ENCODE data around the gene ZNF546.
A peak's percentile ranks its signal among the peaks of the same experiment; 100 is the strongest.
"Not testable (repeated sequence)": the region's sequence is repeated elsewhere in the genome, so short reads cannot be mapped to it uniquely, and the experiment has no call there.

ZNF546 gene

DNA sequence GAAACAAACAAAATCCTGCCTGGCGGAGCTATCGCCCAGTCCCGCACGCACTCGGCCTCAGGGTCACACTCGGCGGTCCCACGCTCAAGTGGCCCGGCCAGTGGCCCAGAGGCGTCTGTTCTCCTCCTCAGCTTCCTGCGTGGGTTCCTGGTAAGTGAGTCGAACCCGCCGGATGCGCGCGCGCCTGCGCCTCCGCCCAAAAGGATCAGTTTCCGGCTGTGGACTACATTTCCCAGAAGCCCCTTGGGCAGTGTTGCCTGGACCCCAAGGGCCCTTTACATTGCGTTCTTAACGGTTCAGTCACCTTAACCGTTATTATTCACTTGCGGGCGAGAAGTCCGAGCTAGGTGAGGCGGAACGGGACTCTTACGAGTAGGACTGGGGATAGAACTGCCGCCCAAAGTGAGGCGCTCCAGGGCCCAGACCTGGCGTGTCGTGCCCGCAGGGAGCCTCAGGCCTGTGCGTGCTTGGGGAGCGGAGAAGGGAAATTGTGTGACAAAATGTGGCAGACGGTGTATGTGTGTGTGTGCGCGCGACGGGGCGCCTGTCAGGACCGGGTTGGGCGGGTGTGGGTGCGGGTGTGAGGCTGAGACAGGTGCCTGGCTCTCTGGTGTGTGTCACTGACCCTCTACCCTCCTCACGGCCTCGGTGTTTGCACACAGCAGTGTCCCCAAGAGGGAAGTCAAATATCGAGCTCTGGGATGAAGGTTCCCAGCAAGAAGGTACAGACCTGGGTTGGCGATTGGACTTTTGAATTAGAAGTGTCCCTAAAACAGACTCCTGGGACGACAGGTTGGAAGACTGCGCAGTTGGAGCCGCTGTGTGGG is at the start of gene ZNF546:
ZNF546 (plus strand) TSS at position 250 of the 827 bp plus-strand sequence. CDS start 1,267 bp downstream, outside the sequence.
- DNase-seq, result peak; percentile 70

DNA sequence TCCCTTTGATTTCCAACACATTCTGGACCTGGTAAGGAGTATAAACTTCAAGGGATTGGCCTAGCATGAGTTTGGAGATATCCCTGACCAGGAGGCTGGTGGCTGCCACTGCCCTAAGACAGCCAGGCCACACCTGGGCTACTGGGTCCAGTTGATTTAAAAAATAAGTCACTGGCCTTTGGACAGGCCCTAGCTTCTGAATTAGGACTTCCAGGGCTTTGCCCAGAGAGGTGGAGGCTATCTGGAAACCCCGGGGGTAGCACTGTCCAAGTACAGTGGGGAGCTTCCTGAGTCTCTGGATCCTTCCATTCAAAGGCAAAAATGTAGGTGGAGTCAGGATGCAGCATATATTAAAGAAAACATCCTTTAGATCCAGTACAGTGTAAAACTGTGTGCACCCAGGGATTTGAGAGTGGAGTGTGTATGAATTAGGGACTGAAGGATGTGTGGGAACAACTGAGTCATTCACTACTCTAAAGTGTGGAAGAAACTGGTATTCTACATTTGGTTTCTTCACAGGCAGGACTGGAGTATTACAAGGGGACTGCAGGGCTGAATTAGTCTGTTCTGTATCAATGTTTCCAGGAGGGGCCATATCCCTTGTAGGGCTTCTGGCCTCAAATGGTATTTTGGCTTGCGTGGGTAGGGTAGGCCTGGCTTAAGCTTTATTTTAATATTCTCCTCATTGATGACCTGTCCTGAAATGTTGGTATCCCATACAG is 47.7 kb upstream of the ZNF546 start:
- DNase-seq, result no peak

DNA sequence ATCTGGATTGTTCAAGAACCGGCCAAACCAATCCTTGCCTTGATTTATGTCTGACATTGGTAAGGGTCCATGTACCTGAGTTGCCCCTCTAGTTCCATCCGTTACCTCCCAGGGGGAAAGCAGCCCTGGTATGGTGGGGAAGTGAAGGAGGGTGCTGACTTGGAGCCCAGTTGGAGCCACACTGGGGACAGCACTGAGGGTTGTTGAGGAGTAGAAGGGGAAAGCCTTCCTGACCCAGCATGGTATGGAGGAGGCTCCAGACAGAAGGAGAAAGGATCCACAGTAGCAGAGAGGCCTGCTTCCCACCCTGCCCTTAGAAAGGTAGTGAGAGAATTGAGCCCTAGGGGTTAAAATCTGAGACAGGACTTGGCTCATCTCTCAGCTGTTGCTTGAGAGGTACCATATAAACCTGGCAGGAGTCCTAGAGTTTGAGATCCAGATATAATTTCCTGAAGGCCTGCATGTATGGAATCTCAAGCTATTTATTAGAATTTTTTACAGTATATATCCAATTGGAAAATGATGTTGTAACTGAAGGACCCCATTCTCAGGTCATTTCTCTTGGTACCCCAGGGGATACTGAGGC is 45.7 kb upstream of the ZNF546 start:
- no peak for DNase-seq

DNA sequence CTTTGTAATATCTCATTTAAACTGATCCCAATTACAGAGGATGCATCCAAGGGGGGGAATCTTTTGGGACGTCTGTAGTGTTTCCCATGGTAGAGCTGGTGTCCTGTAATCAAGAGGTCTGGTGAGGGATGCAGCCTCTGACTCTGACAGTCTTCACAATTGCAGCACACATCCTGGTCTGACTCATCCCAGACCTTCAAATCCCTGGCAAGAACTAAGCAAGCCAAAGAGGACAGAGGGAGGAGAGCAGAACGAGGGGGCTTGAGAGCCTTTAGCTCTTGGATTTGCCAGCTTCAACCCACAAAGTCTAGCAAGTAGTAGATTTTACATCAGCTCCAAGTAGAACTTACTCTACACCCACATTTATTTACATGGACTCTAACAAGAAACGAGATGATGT is 45.2 kb upstream of the ZNF546 start:
- DNase-seq, result no peak

DNA sequence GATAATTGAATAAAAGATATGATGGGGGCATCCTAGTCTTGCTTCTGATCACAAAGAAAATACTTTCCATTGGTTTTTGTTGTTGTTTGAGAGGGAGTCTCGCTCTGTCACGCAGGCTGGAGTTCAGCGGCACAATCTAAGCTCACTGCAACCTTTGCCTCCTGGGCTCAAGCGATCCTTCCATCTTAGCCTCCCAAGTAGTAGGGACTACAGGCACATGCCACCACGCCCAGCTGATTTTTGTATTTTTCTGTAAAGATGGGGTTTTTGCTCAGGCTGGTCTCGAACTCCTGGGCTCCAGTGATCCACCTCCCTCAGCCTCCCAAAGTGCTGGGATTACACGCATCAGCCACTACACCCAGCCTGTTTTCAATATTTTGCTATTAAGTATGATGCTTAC is 42.9 kb upstream of the ZNF546 start:
- no peak for DNase-seq

DNA sequence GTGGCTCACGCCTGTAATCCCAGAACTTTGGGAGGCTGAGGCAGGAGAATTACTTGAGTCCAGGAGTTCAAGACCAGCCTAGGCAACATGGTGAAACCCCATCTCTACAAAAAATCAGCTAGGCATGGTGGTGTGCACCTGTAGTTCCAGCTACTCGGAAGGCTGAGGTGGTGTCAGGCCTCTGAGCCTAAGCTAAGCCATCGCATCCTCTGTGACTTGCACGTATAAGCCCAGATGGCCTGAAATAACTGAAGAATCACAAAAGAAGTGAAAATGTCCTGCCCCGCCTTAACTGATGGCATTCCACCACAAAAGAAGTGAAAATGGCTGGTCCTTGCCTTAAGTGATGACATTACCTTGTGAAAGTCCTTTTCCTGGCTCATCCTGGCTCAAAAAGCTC is 39.0 kb upstream of the ZNF546 start:
- DNase-seq, result not testable (repeated sequence)

DNA sequence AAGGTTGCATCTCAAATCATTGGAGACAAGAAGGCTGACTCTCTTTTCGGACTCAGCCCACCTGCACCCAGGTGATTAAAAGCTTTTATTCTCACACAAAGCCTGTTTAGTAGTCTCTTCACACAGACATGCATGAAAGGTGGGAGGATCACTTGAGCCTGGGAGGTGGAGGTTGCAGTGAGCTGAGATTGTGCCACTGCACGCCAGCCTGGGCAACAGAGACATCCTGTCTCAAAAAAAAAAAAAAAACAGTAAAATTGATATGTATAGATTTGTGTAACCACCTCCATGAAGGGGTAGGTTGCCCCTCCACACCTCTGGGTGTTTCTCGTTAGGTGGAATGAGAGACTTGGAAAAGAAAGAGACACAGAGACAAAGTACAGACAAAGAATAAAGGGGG is 37.9 kb upstream of the ZNF546 start:
- not testable (repeated sequence) for DNase-seq

DNA sequence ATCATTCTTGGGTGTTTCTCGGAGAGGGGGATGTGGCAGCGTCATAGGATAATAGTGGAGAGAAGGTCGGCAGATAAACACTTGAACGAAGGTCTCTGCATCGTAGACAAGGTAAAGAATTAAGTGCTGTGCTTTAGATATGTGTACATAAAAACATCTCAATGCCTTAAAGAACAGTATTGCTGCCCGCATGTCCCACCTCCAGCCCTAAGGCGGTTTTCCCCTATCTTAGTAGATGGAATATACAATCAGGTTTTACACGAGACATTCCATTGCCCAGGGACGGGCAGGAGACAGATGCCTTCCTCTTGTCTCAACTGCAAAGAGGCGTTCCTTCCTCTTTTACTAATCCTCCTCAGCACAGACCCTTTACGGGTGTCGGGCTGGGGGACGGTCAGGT is 37.5 kb upstream of the ZNF546 start:
- DNase-seq, result not testable (repeated sequence)

DNA sequence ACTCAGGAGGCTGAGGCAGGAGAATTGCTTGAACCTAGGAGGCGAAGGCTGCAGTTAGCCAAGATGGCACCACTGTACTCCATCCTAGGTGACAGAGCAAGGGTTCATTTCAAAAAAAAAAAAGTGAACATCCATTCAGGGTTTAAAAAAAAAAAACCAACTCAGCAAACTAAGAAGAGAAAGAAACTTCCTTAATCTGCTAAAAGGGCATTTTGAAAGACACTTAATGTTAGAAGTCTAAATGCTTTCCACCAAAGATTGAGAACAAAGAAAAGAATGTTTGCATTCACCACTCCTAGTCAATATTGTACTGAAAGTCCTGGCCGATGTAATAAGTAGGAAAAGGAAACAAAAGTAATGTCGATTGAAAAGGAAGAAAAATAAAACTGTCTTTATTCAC is 33.0 kb upstream of the ZNF546 start:
- DNase-seq, result no peak

DNA sequence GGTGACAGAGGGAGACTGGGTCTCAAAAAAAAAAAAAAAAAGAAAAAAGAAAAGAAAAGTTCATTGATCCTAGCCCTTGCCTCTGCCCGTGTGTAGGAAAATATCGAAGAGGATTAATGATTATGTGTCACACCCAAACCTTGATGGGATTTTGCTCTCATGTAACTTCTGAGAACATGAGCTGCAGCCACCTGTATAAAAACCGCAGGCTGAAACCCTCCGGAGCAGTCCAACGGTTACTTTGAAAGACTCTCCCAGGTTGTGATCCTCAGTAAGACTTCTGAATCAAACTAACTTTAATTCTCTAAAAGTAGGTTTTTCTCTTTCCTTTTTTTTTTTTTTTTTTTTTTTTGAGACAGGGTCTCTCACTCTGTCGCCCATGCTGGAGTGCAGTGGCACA is 30.2 kb upstream of the ZNF546 start:
- no peak for DNase-seq

DNA sequence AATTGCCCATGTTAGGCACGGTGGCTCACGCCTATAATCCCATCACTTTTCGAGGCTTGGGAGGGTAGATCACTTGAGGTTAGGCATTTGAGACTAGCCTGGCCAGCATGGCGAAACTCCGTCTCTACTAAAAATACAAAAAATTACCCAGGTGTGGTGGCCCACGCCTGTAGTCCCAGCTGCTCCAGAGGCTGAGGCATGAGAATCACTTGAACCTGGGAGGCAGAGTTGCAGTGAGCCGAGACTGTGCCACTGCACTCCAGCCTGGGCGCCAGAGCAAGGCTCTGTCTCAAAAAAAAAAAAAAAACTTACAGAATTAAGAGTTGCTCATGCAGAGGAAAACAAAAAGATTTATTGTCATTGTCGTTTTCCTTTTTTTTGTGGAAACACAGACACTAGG is 29.3 kb upstream of the ZNF546 start:
- DNase-seq, result no peak

DNA sequence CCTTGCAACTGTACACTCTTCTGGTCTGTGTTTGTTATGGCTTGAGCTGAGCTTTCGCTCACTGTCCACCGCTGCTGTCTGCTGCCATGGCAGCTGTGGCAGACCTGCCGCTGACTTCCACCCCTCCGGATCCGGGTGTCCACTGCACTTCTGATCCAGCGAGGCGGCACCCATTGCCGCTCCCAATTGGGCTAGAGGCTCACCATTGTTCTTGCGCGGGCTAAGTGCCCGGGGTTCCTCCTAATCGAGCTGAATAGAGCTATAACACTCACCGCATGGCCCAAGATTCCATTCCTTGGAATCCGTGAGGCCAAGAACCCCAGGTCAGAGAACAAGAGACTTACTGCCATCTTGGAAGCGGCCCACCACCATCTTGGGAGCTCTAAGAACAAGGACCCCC is 28.1 kb upstream of the ZNF546 start:
- no peak for DNase-seq

DNA sequence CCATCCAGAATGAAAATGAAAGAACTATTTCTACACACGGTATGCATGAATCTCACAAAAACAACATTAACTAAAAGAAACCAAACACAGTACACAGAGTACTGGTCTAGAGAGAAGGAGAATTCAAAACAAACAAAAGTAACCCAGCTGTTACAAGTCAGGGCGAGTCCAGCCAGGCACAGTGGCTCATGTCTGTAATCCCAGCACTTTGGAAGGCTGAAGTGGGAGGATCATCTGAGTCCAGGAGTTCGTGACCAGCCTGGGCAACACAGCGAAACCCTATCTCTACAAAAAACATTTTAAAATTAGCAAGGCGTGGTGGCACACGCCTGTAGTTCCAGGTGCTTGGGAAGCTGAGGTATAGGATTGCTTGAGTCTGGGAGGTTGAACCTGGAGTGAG is 27.6 kb upstream of the ZNF546 start:
- DNase-seq, result peak; percentile 14

DNA sequence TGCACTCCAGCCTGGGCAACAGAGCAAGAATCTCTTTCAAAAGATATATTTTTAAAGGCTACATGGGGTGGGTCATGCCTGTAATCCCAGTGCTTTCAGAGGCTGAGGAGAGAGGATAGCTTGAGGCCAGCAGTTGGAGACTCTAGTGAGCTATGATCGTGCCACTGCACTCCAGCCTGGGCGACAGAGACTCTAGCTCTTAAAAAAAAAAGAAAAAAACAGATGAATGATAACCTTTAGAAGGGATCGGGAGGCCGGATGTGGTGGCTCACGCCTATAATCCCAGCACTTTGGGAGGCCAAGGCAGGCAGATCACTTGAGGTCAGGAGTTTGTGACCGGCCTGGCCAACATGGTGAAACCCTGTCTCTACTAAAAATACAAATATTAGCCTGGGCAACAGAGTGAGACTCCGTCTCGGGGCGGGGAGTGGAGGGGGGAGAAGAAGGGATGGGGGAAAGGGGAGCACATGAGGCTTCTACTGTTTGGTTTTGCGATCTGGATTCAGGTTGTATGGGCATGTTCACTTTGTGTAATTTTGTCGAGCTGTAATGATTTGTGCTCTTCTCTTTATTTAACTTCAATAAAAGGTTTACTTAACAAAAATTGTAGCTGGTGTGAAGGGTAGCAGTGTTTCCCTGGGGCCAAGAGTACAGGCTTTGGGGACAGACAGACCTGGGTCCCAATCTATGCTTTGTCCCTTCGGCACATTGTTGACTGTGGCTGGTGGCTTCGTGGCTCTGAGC is 27.0 kb upstream of the ZNF546 start:
- no peak for DNase-seq

DNA sequence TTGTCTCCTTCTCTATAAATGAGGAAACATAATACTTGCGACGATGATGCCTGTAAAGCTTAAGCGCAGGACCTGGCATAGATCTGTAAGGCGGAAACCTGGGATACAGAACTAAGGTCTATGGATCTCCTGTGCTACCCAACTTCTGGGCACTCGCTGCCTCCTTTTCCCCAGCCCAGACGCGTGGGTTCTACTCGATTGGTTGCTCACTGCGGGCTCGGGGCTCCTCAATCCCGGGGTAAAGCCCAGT is 26.5 kb upstream of the ZNF546 start:
- no peak for DNase-seq

DNA sequence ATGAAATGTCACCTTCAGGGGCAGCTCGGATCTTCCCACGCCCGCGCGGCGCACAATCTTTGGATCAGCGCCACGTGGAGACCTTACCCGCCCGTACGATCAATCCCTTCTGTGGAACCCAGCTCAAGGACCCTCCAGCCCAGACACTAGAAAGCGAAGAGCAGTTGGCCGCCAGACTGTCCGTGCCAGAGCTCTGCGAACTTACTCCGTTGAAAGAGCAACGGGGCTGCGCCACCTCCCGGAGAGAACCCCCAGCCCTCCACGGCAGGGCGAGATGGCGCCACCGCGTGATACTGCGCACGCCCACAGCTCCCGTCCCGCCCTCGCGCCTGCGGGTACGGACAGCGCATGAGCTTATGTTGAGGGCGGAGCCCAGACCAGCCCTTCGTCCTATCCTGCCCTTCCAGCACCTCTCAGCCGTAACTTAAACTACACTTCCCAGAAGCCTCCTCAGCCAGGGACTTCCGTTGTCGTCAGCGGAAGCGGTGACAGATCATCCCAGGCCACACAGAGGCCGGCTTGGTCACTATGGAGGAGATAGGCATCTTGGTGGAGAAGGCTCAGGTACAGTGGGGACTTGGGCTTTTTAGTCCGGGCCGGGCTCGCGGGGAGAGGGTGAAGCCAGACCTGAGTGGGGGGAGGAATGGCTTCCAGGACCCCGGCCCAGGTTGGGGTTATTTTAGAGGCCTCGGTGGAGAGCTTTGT is 26.0 kb upstream of the ZNF546 start, which contains the start of gene PSMC4:
PSMC4 (plus strand) TSS at position 491 of the 705 bp plus-strand sequence; CDS start at position 529, 38 bp downstream.
- peak; percentile 99 for DNase-seq

DNA sequence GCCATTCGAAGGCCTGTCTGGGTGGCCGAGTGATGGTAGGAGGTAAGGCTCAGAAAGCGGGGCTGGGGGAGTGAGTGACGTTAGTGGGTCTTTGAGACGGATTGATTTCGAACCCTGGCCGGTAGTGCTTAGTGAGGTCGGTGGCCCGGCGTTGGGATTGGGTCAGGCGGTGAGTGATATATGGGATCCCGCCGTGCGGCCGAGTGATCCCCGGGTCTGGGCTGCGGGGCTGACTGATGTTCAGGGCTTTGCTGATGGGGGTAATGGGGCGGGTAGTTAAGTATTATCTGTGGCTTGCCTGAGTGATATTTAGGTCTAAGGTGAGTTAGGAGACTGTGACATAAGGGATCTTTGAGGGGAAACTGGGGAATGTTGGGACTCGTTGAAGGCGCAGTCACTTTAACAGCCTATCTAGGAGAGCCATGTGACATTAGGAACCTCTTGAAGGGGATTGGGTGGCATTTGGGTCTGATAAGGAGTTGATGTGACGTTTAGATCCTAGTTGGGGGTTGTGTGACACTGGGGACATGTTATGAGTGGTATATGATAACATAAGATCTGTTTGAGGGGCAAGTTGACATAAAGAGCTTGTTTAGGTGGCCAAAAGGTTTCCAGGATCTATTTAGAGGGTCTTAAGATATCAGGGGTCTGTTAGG is 25.4 kb upstream of the ZNF546 start:
- DNase-seq, result no peak

DNA sequence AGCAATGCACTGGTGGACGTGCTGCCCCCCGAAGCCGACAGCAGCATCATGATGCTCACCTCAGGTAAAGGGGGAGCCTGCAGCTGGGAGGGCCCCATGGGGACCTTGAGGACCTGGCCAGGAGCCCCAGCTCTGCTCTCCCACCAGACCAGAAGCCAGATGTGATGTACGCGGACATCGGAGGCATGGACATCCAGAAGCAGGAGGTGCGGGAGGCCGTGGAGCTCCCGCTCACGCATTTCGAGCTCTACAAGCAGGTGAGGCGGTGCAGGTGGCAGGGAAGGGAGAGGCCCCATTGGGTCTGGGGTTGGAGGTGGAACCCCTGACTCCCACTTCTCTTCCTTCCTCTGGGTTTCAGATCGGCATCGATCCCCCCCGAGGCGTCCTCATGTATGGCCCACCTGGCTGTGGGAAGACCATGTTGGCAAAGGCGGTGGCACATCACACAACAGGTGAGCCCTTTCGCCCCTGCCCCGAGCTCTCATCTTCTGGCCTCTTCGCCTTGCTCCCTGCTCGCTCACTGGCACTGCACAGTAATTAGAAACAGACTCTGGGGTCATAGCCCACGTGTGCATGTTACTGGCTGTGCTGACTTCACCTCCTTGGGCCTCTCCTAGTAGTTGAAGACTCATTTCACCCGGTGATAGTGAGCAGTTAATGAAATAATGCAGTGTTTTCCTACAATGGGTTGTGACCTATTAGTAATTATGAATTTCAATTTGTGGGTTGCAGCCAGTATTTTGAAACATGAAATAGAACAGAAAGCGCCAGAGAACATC is 22.3 kb upstream of the ZNF546 start:
- no peak for DNase-seq

DNA sequence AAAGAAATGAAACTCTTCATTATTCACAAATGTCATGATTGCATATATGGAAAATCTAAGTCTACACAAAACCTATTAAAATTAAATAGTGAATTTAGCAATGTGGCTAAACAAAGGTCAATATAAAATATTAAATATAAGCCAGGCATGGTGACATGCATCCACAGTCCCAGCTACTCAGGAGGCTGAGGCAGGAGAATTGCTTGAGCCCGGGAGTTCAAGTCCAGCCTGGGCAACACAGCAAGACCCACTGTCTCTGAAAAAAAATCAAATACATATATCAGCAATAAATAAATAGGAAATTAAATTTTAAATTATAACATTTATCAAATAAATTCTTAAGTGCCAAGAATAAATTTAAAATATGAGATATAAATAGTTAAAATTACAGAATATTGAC is 14.0 kb upstream of the ZNF546 start:
- no peak for DNase-seq

DNA sequence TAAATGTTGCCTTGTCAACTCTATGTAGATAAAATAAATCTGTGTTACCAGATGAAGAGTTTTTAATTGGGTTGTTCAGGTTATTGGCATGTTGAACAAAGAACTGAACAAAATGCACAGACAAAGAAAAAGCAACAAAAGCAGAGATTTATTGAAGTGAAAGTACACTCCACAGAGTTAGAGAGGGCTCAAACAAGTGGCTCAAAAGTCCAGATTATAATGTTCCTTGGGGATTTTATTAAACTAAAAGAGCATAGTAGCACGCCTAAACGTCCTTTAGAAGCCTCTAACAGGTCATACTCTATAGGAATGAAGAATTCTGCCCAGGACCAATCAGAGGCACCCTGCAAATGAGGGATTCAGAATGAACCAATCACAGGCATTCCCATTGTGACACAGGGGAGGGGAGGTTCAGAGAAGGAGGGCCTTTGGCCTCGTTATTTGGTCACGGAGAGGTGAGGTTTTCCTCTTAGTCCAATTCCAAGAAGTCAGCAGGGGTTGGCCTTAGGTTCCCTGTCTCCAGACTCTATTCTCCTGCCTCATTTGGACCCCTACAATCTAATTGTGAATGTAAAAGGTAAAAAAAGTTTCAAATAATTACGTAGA is 13.1 kb upstream of the ZNF546 start:
- no peak for DNase-seq

DNA sequence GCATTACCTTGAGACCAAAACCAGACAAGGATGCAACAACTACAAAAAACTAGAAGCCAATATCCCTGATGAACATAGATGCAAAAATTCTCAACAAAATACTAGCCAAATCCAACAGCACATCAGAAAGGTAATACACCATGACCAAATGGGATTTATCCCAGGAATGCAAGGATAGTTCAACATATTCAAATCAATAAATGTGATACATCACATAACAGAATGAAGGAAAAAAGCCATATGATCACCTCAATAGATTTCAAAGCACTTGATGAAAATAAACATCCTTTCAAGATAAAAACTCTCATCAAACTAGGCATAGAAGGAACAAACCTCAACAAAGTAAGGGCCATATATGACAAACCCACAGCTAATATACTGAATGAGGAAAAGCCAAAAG is 10.2 kb upstream of the ZNF546 start:
- DNase-seq, result no peak
